GM19328 (cell line): ENCODE results near the gene CSRP1.

Source experiments
- ATAC-seq: cut with Tn5 transposase; IDR thresholded peaks from one replicate; pipeline ENCODE4 v1.9.1; 2021; ENCODE audit warnings: mild to moderate bottlenecking, moderate library complexity; ENCODE audit not compliant: unreplicated experiment

Gene CSRP1

GRCh38 chr1:201514466-201514865, 7.5 kb upstream of the CSRP1 start:
- no peak for ATAC-seq

DNA sequence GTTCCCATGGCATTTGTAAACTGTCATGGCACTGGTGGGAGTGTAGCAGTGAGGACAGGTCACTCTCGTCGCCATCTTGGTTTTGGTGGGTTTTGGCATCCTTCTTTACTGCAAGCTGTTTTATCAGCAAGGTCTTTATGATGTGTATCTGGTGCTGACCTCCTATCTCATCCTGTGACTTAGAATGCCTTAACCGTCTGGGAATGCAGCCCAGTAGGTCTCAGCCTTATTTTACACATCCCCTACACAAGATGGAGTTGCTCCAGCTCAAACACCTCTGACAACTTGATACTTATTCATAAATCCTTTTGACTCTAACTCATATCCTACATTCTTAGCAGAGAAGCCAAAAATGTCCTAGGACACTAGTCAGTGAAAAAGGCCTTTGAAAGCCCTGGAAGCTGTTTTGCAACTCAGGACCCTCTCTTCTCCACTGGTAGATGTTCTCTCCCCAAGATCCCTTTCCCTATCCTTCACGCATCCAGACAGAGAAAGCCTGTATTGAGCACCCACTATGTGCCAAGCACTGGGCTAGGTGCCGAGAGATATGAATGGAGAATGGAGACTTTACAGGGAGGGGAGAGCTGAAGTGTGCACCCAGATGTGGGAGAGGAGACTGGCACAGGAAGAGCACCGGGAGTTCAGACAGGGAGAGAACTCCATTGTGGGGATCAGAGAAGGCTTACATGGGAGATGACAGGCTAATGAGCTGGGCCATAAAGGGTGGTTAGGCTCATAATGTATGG, 6.7 kb upstream of the CSRP1 start:
- ATAC-seq: no peak

DNA sequence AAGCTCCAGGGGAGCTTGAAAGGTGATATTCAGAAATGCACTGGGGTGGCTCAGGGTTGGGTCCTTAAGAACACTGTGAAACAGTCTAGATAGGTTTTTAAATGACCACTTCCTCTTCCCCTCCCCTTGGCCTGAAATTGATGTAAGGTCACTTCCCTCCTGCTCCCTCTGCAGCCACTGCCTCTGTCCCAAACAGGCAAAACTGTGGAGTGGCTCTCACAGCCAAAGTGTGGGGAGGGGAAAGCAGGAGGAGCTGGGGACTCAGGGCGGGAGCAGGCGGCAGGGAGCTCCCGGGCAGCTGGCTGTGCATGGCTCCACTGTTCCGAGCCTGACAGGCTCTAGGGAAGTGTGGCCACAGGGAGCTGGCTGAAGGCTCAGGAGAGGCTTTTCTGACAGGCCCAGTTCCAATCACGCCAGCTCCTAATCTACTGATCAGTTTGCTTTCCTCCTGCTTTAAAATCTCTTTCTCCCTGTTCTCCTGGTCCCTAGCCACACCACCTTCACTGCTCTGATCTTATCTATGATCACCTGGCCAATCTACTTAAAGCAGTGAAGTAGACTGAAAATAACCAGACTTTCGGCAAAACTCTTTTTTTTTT, 5.1 kb upstream of the CSRP1 start:
- no peak for ATAC-seq

DNA sequence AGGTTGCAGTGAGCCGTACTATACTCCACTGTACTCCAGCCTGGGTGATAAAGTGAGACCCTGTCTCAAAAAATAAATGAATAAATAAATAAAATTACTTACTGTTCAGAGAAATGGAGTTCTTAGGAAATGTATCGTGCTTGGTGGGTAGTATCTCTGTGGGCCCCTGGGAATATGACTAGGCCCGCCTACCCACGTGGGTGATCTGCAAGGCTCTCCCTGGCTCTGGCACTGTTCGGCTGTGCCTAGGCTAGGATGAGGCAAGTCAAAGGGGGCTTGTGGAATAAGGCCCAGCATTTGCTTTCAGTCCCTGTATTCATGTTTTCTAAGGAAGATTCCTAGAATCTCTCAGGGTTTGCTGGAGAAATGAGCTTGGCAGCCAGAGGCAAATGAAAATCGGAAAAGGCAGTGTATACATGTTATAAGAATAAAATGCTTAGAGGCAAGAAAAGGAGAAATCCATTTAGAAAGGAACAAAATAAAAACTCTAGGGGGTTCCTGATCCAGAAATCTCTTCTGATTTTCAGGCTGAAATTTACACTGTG, 4.5 kb upstream of the CSRP1 start:
- no peak for ATAC-seq

- ATAC-seq: no peak
Observed at GRCh38 chr1:201510734-201511133, 3.8 kb upstream of the CSRP1 start.

- ATAC-seq: no peak
Observed at GRCh38 chr1:201509601-201510374, 2.9 kb upstream of the CSRP1 start.

DNA sequence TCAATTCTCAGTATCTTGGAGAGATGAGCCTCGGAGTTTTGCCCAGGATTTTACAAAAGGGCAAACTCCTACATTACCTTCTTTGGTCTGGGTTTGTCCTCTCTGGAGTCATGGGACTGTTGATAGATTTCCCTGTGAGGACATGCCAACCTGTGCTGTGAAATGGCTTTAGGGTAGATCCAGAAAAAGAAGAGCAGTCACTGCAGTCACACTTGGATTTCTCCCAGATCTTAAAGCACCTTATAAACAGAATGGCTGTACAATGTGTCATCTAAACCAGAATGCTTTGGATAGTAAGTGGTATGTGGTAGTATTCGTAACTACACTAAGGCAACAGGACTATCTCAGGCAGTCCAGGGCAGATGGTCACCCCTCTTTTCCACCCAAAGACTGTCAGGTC, 1.9 kb upstream of the CSRP1 start:
- no peak for ATAC-seq

DNA sequence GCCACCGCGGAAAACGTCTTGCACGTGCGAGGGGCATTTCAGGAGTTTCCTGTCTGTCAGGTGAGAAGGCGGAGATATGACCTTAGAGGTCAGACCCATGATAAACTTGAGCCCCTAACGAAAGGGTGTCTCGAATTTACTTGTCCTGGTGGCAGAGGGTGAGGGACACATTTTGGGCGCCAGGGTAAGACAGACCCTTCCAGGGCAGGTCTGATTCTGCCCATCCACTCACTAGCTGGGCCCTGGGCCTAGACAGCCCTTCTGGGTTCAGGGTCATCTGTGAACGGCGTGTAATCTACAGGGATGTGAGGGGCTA, 395 bp upstream of the CSRP1 start:
- ATAC-seq: no peak

DNA sequence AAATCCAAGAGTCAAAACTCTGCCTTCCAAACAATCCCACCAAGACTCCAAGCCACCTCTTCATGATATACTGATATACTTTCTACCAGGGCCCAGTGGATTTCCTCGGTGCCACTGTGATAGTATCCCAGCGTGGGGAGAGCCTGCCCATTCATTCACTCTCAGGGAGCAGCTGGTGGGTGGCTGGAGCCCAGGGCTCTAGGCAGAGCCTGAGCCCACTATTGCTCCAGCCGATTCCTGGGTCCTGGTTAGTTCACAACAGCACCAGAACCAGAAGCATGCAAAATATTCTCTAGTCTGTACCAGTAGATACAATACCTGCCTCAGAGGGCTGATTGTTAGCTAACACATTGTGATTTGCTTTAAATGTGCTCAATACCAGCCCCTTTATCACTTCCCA, 831 bp downstream of the CSRP1 start:
- no peak for ATAC-seq

DNA sequence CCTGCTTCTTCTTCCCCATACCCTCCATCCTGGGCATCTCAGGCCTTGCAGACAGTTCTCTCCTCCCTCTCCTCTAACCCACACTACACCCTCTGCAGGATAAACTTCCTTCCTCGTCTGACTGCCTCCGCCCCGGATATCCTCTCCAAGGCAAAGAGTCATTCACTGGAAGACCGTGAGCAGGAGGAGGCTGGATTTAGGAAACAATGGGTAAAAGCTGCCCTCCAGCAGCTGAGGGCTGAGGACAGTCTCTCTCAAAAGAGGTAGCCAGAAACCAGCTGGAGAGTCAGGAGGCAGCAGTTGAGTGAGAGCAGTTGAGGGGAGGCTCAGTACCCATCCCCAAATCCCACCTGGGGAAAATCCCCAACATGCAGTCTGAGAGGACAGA, 1.4 kb downstream of the CSRP1 start:
- no peak for ATAC-seq

GRCh38 chr1:201504799-201505502, 2.0 kb downstream of the CSRP1 start:
- no peak for ATAC-seq

DNA sequence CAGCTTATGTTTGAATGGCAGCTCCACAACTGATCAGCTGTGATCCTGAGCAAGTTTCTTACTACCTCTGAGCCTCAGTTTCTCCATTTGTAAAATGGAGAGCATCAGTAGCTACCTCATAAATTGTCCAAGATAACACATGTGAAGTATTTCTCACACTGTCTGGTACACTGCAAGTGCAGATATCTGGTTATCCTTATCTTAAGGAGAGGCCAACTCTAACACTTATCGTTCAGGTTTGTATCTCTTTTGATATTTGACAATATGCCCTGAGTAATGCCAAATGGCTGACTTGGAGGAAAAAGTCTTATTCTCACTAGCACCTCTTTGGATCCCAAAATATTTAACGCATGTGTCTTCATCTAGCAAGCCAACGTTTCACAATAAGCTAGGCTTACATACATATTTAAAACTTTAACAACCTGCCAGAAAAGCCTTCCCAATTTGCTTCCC, 2.7 kb downstream of the CSRP1 start:
- no peak for ATAC-seq

GRCh38 chr1:201503397-201504176, 3.3 kb downstream of the CSRP1 start:
- no peak for ATAC-seq

- no peak for ATAC-seq
Observed at GRCh38 chr1:201502511-201502857, 4.4 kb downstream of the CSRP1 start.

GRCh38 chr1:201501812-201502510, 5.0 kb downstream of the CSRP1 start:
- no peak for ATAC-seq

- no peak for ATAC-seq
Observed at GRCh38 chr1:201501144-201501543, 5.8 kb downstream of the CSRP1 start.

DNA sequence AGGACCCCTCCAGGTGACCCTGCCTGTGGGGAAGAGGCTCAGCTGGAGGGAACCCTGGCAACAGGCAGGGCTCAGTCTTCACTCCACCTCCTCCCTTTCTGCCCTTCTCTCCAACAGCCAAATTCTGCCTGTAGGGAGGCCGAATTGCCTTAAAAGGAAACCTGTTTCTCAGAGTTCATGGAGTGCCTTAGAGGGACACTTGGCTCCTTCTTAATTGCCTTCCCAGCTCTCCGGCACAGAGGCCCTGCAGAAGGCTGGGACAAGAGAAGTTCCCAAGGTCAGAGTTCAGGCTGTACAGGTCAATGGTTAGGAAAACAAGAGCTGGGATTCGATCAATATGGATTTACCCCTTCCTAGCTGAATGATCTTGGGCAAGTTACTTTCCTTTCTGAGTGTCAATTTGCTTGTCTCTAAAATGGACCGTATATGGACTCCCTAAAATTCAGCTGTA, 6.2 kb downstream of the CSRP1 start:
- no peak for ATAC-seq

DNA sequence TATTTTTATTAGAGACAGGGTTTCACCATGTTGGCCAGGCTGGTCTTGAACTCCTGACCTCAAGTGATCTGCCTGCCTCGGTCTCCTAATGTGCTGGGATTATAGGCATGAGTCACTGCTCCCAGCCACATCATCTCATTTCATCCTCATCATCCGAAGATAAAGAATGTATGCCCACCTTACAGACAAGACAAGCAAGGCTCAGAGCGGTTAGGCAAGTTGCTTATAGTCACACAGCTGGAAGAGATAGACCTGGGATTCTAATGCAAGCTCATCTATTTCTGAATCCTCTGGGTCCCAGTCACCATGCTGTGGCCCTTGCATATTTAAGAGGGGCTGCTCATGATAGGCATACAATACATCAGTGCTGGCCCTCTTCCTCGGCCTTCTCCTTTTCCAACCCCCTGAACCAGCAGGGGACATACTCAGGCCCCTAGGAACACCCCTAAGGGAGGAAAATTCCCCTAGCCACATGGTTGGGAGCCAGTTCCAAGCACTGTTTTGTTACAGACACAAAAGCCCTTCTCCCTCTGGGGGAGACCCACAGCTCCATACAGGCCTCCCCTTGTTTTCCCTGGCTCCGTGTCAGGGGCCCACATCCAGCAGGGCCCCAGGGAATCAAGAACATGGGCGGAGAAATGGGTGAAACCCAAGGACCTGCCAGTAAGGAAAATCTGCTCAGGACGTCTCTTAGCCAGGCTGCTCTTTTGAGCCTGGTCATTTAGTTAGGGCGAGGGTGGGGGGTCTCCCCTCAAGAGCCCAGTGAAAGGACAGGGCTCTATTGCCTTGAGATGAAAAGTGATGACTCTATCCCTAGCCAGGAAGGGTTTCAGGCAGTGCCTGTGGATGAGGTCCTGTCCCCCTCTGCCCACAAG, 6.9 kb downstream of the CSRP1 start:
- ATAC-seq: no peak

DNA sequence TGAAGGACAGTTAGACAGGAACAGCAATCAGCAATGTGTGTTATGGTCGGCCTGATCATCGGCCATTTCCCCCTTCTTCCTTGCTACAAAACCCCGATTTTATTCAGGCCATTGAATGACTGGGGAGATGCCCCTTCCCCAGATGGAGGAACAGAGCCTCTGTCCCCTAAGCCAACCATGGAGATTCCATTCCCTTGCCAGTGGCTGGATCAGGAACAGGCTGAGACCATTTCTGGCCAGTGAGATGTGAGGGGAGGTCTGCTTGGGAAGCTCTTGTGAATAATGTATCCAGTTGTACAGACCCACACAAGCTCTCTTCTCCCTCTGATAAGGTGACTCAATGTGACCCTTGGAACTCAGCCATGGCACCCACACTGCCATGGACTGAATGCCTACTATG, 7.7 kb downstream of the CSRP1 start:
- no peak for ATAC-seq
